GM18861 (cell line): Measurements from ENCODE around the gene RAG2.
"Not testable (repeated sequence)": the region's sequence is repeated elsewhere in the genome, so short reads cannot be mapped to it uniquely, and the experiment has no call there.

Experiments
- ATAC-seq: cut with Tn5 transposase; IDR thresholded peaks from one replicate; pipeline ENCODE4 v1.9.1; 2021; ENCODE audit not compliant: unreplicated experiment

RAG2 gene

GRCh38 chr11:36557390-36557789, 40.6 kb downstream of the RAG2 start:
- ATAC-seq: not testable (repeated sequence)

- ATAC-seq: no peak
Measured at GRCh38 chr11:36550385-36551115, 47.5 kb downstream of the RAG2 start.
